ENCODE measurements around the gene GTPBP1.

GTPBP1 gene

DNA sequence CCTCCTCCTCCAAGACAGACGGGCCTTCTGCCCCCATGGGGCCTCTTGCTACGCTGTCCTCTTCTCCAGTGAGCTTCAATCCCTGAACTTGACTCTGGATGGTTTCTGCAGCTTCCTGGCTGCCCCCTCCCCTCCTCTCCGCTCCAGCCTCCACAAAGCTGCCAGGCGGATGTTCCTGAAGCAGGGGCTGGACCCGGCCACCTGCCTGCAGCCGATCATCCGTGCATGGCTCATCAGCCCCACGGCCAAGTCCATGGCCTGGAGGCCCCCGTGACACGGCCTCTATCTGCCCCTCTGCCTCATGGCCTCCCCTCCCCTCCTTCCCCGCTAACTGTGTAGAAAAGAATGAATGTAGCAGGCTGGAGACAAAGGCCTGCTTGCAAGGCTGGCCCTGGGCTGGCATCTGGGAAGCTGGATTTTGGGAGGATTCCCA lies 56.8 kb downstream of the GTPBP1 start:
- no peak overlapping the region for H3K9ac ChIP-seq (ENCODE audit: low read length)
- no peaks in the 10 kb centered on the region for H3K27me3 ChIP-seq (ENCODE audit: low read length)
- no peak overlapping the region for H3K4me3 ChIP-seq (ENCODE audit: insufficient read depth, low read length, poor library complexity, severe bottlenecking)
- H3K9me2 ChIP-seq (replicated peaks; ENCODE audit: insufficient read depth, low read length), result no peaks in the 10 kb centered on the region
- no peak overlapping the region for H2AFZ ChIP-seq (ENCODE audit: low read depth, low read length, severe bottlenecking)
- TF ChIP-seq EZH2phosphoT487 (conservative IDR thresholded peaks at IDR 0.05; ENCODE audit: low read length) (no peak), CTCF (IDR thresholded peaks at IDR 0.05; ENCODE audit: insufficient read depth, low read length, poor library complexity, severe bottlenecking) (no peak)
- no peaks in the 10 kb centered on the region for H3K36me3 ChIP-seq (ENCODE audit: low read length)
- H3F3A ChIP-seq (ENCODE audit: insufficient read depth), result no peaks in the 10 kb centered on the region
- no peak overlapping the region for H3K4me2 ChIP-seq (ENCODE audit: low read depth, low read length, poor library complexity, severe bottlenecking)
- no peaks in the 10 kb centered on the region for H3K9me3 ChIP-seq (ENCODE audit: insufficient read depth, low read length)
- no peaks in the 10 kb centered on the region for H3K79me2 ChIP-seq (ENCODE audit: insufficient read depth, low read length)
- H4K20me1 ChIP-seq (ENCODE audit: low read depth, low read length), result no peaks in the 10 kb centered on the region
- no peak overlapping the region for H3K27ac ChIP-seq (ENCODE audit: low read depth, low read length)

DNA sequence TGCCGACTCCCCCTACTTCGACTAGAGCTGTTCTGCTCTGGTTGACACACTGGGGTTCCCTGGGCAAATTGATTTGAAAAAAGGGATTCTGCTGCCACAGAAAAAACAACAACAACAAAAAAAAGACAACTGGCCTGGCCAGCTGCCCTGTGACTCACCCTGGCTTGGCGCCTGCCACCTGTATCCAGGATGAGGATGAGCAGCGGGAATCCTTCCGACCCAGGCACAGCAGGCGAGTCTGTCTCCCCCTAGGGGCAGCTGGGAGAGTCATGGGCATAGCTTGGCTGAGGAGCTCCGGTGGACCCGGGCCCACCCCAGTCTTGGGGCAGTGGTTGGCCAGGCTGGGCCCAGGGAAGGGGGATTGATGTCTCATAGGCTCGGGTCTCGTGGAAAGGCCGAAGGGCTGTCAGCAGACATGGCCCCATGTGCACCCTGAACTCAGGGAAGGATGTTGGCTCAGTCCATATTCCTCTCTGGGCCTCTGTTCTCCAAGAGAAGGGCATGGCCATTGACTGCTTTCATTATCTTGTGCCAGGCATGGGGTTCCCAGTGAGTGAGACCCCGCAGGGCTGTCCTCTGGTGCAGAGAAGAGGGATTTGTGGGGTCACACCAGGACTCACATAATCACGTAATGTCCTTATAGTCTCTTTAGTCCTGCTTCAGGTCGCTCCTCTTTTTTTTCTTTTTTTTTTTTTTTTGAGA lies 60.5 kb downstream of the GTPBP1 start:
- no peaks in the 10 kb centered on the region for H4K20me1 ChIP-seq (ENCODE audit: low read depth, low read length)
- no peak overlapping the region for H3K27ac ChIP-seq (ENCODE audit: low read depth, low read length)
- H3K9me3 ChIP-seq (ENCODE audit: insufficient read depth, low read length), result no peaks in the 10 kb centered on the region
- no peak overlapping the region for H3K4me2 ChIP-seq (ENCODE audit: low read depth, low read length, poor library complexity, severe bottlenecking)
- no peak overlapping the region for H3K9ac ChIP-seq (ENCODE audit: low read length)
- no peaks in the 10 kb centered on the region for H3F3A ChIP-seq (ENCODE audit: insufficient read depth)
- H3K36me3 ChIP-seq (ENCODE audit: low read length), result no peaks in the 10 kb centered on the region
- no peaks in the 10 kb centered on the region for H3K79me2 ChIP-seq (ENCODE audit: insufficient read depth, low read length)
- no peaks in the 10 kb centered on the region for H3K27me3 ChIP-seq (ENCODE audit: low read length)
- H3K4me3 ChIP-seq (ENCODE audit: insufficient read depth, low read length, poor library complexity, severe bottlenecking), result no peak overlapping the region
- TF ChIP-seq CTCF (IDR thresholded peaks at IDR 0.05; ENCODE audit: insufficient read depth, low read length, poor library complexity, severe bottlenecking) (peak; percentile 78), EZH2phosphoT487 (conservative IDR thresholded peaks at IDR 0.05; ENCODE audit: low read length) (no peak)
- H2AFZ ChIP-seq (ENCODE audit: low read depth, low read length, severe bottlenecking), result no peak overlapping the region
- H3K9me2 ChIP-seq (replicated peaks; ENCODE audit: insufficient read depth, low read length), result no peaks in the 10 kb centered on the region

- no peak overlapping the region for H3K9ac ChIP-seq (ENCODE audit: low read length)
- no peak overlapping the region for H3K27ac ChIP-seq (ENCODE audit: low read depth, low read length)
- H4K20me1 ChIP-seq (ENCODE audit: low read depth, low read length), result no peaks in the 10 kb centered on the region
- H3K4me3 ChIP-seq (ENCODE audit: insufficient read depth, low read length, poor library complexity, severe bottlenecking), result no peak overlapping the region
- no peaks in the 10 kb centered on the region for H3K36me3 ChIP-seq (ENCODE audit: low read length)
- no peaks in the 10 kb centered on the region for H3K79me2 ChIP-seq (ENCODE audit: insufficient read depth, low read length)
- no peaks in the 10 kb centered on the region for H3F3A ChIP-seq (ENCODE audit: insufficient read depth)
- H3K9me3 ChIP-seq (ENCODE audit: insufficient read depth, low read length), result no peaks in the 10 kb centered on the region
- H2AFZ ChIP-seq (ENCODE audit: low read depth, low read length, severe bottlenecking), result no peak overlapping the region
- H3K4me2 ChIP-seq (ENCODE audit: low read depth, low read length, poor library complexity, severe bottlenecking), result no peak overlapping the region
- no peaks in the 10 kb centered on the region for H3K27me3 ChIP-seq (ENCODE audit: low read length)
- TF ChIP-seq CTCF (IDR thresholded peaks at IDR 0.05; ENCODE audit: insufficient read depth, low read length, poor library complexity, severe bottlenecking), result no peak
- TF ChIP-seq EZH2phosphoT487 (conservative IDR thresholded peaks at IDR 0.05; ENCODE audit: low read length), result no peak
- H3K9me2 ChIP-seq (replicated peaks; ENCODE audit: insufficient read depth, low read length), result no peaks in the 10 kb centered on the region
Measured at GRCh38 chr22:38767313-38767712, 61.6 kb downstream of the GTPBP1 start.

All from SU-DHL-6 (cell line).